ENCODE data around the gene DSTN. TPM values are rescaled to one million over a fixed set of nuclear protein-coding genes. Genes with fewer than 3 reads are reported as not detected.

DSTN gene
- total and polyA plus RNA-seq, 8 donors, result 334 to 1,254 (median 577) TPM

DNA sequence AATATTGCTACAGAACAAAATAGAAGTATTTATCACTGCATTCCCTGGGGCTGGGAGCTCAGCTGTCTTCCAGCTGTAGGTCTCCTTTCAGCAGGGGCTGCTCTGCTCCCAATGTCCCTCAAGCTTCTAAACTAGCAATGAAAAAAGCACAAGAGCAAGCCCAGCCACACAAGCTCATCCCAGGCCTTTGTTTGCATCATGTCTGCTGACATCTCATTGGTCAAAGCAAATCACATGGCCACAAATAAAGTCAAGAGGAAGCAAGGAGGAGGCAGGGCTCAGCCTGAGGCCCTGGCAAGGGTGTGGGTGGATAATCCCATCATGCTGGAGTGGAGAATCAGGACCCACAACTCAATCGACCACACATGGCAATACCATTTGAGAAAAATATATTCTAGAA lies 36.5 kb upstream of the DSTN start:
- no peak overlapping the region for H3K27ac ChIP-seq
- H3K9me3 ChIP-seq, result no peaks in the 10 kb centered on the region
- no peak overlapping the region for H3K4me3 ChIP-seq
- no peaks in the 10 kb centered on the region for H3K36me3 ChIP-seq
- H3K27me3 ChIP-seq, result peaks cover 0 to 11% (median 0%) of the 10 kb centered on the region in 3 donors
- 30 to 61% (median 44%) methylated on average over 1 of the region's 1 CpG for WGBS, 5 donors
- DNase-seq, result peak in 1 of 2 donors; percentile 59
- peaks cover 0 to 26% (median 19%) of the 10 kb centered on the region in 4 donors for H3K4me1 ChIP-seq
- intact Hi-C loops (cut with DNase I; ENCODE audit: low total_unique reads), result no loop called here
- TF ChIP-seq POLR2AphosphoS5 (IDR thresholded peaks at IDR 0.05) (no peak), POLR2A (IDR thresholded peaks at IDR 0.05) (no peak), EP300 (IDR thresholded peaks at IDR 0.05) (no peak)
- TF ChIP-seq, protein P1, sequence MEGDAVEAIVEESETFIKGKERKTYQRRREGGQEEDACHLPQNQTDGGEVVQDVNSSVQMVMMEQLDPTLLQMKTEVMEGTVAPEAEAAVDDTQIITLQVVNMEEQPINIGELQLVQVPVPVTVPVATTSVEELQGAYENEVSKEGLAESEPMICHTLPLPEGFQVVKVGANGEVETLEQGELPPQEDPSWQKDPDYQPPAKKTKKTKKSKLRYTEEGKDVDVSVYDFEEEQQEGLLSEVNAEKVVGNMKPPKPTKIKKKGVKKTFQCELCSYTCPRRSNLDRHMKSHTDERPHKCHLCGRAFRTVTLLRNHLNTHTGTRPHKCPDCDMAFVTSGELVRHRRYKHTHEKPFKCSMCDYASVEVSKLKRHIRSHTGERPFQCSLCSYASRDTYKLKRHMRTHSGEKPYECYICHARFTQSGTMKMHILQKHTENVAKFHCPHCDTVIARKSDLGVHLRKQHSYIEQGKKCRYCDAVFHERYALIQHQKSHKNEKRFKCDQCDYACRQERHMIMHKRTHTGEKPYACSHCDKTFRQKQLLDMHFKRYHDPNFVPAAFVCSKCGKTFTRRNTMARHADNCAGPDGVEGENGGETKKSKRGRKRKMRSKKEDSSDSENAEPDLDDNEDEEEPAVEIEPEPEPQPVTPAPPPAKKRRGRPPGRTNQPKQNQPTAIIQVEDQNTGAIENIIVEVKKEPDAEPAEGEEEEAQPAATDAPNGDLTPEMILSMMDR (IDR thresholded peaks at IDR 0.05), result no peak

DNA sequence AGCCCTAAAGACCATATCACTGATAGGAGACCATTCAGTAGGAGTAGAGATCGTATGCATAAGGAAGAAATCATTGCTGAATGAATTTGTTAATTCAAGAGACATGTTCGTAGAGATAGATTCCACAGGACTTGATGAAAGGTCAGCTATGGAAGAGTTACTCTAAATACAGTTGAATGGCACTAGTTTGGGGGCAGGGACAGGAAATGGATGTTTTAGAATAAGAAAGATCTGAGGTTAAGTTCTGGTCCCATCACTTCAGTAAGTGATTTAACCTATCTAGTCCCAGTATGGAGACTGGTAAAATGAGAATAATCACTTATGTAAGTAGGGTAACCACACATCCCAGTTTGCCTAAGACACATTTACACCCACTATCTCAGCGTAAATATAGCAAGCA lies 35.8 kb upstream of the DSTN start:
- WGBS, 5 donors, result 84 to 90% (median 86%) methylated on average over 3 of the region's 3 CpGs
- Histone ChIP-seq H3K4me3 (no peak overlapping the region), H3K36me3 (no peaks in the 10 kb centered on the region), H3K4me1 (peaks cover 0 to 26% (median 19%) of the 10 kb centered on the region in 4 donors), H3K27ac (no peak overlapping the region), H3K27me3 (peaks cover 0 to 11% (median 0%) of the 10 kb centered on the region in 3 donors), H3K9me3 (no peaks in the 10 kb centered on the region)
- intact Hi-C loops (cut with DNase I; ENCODE audit: low total_unique reads), result no loop called here
- DNase-seq, result no peak
- TF ChIP-seq EP300 (IDR thresholded peaks at IDR 0.05), result no peak
- TF ChIP-seq POLR2AphosphoS5 (IDR thresholded peaks at IDR 0.05), result no peak
- TF ChIP-seq, protein P1 (IDR thresholded peaks at IDR 0.05), result no peak
- TF ChIP-seq POLR2A (IDR thresholded peaks at IDR 0.05), result no peak

DNA sequence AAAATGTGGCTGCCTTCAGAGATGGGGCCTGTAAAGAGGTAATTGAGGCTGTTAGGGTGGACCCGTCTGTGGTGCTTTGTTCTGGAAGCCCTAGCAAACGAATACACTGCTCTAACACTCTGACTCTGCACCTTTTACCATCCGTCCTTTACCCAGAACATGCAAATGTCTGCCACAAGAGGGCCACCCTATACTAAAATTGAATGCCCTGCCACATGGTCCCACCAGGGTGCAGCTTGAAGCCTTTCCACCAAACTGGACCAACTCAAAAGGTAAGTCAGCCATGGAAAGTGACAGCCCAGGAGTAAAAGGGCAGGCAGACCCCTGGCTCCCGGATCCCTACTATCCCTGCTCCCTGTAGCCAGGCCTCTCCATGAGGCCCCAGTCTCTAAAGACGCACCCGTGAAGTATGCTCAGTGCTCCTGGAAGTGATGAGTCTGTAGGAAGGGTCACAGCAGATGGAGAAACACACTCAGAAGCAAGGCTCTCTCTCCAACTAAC lies 32.9 kb upstream of the DSTN start:
- peak; percentile 76 to 92 for DNase-seq
- intact Hi-C loops (cut with DNase I; ENCODE audit: low total_unique reads), result loop anchor here (5.0 kb wide), 1 partner anchor 80 kb away; no protein-coding TSS in a partner anchor
- H3K27ac ChIP-seq, result peak overlapping the region in 2 of 5 donors; percentile 11 to 36
- H3K4me1 ChIP-seq, result peaks cover 0 to 17% (median 7%) of the 10 kb centered on the region in 4 donors
- no peaks in the 10 kb centered on the region for H3K36me3 ChIP-seq
- H3K27me3 ChIP-seq, result no peaks in the 10 kb centered on the region
- no peaks in the 10 kb centered on the region for H3K9me3 ChIP-seq
- H3K4me3 ChIP-seq, result no peak overlapping the region
- 22 to 29% (median 27%) methylated on average over 6 of the region's 6 CpGs for WGBS, 5 donors
- TF ChIP-seq, protein P1 (IDR thresholded peaks at IDR 0.05), result peak in 6 of 7 experiments; percentile 82 to 99 (median 89)
- TF ChIP-seq POLR2AphosphoS5 (IDR thresholded peaks at IDR 0.05), result peak; percentile 48 to 89 (median 50)
- TF ChIP-seq POLR2A (IDR thresholded peaks at IDR 0.05), result no peak

DNA sequence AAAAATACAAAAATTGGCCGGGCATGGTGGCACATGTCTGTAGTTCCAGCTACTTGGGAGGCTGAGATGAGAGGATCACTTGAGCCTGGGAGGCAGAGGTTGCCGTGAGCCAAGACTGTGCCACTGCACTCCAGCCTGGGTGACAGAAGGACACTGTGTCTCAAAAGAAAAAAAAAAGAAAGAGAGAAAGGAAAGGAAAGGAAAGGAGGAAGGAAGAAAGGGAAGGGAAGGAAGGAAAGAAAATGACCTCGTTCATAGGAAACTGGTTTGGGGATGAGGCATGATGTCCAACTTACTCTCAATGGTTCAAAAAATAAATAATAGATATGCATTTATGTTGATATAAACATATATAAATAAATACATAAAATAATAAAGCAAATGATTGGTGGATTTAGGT lies 31.9 kb upstream of the DSTN start:
- H3K27me3 ChIP-seq, result no peaks in the 10 kb centered on the region
- intact Hi-C loops (cut with DNase I; ENCODE audit: low total_unique reads), result loop anchor here (5.0 kb wide), 1 partner anchor 79 kb away; no protein-coding TSS in a partner anchor
- no peak for DNase-seq
- H3K4me3 ChIP-seq, result no peak overlapping the region
- no peaks in the 10 kb centered on the region for H3K36me3 ChIP-seq
- H3K9me3 ChIP-seq, result no peaks in the 10 kb centered on the region
- TF ChIP-seq, protein P1 (IDR thresholded peaks at IDR 0.05), result no peak
- no peak for TF ChIP-seq POLR2A (IDR thresholded peaks at IDR 0.05)
- TF ChIP-seq POLR2AphosphoS5 (IDR thresholded peaks at IDR 0.05), result no peak
- no peak for TF ChIP-seq EP300 (IDR thresholded peaks at IDR 0.05)
- WGBS, 5 donors, result 78 to 83% (median 80%) methylated on average over 3 of the region's 3 CpGs
- no peak overlapping the region for H3K27ac ChIP-seq
- H3K4me1 ChIP-seq, result peaks cover 0 to 25% (median 10%) of the 10 kb centered on the region in 4 donors

All from stomach (tissue), 9 donors.